Measurements from ENCODE around the gene TAF10.

TAF10 gene

DNA sequence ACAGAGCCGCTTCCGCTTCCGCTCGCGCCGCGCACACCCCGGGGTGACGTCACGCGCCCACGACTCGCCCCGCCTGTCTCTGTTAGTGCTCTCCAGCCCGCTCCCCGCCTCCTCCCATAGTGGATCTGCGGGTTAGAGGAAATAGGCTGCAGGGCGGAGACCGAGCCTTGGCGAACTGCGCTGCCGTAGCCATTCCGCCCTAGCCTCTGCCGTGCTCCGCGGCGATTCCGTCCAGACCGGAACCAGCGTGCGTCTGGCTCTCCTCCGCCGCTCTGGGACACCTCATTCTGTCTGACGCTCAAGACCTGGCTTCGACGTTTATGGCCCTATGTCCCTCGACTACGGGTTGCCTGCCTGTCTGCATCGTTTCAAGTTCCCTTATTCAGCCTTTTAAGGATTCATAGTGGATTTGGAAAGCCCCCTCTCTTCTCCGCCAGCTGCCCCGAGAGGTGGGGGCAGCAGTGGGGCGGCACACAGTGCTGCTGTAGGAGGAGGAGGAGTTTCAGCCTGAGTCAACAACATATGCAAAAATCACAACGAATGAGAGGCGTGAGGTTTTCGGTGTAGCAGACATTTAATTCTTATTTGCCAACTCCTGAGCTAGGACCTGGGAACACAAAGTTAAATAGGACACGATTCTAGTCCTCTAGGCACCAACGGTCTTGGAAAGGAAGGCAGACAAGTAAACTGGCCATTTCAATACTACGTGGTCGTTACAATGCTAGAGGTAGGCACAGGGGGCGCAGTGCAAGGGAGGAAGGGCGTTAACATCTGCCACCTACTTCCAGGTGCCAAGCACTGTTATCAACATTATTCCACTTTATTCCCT is at the start of gene TAF10:
Gene TAF10 (minus strand): TSS at position 4 of the 829 bp plus-strand sequence. CDS start 27 bp downstream, outside the sequence.
- peak; percentile 88 to 90 for DNase-seq (ENCODE audit: low read depth in 2 of 2)

DNA sequence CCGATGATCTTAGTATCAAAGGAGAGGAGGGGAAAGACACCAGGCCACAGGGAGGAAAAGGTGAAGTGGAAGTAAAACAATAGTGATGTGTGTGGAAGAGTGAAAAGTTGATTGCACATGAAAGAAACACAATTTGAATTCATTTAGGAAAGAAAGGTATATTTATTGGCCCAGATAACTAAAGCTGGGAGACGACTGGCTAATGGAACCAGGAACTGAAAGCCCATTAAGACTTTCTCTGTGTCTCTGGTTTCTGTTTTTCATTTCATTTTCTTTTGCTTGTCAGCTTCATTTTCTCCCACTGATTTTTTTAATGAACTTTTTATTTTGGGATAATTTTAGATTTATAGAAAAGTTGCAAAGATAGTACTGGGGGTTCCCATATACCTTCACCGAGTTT is 48.7 kb upstream of the TAF10 start:
- DNase-seq (ENCODE audit: low read depth in 2 of 2), result no peak

DNA sequence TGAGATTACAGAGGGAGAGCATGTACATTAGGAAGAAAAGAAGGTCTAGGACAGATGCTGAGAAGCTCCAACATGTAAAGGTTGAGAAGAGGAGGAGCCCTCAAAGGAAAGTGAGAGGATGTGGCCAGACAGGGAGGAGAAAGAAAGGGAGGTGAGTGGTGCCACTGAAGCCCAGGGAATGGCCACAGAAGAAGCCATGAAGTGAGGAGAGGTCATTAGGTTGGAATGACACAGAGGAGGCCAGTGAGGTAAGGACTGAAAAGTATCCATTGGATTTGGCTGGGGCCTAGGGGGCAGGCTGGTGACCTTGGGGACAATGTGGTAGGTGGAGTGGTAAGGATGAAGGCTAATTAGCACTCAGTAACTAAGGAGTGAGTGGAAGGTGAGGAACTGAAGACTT is 46.6 kb upstream of the TAF10 start:
- DNase-seq (ENCODE audit: low read depth in 2 of 2), result no peak

DNA sequence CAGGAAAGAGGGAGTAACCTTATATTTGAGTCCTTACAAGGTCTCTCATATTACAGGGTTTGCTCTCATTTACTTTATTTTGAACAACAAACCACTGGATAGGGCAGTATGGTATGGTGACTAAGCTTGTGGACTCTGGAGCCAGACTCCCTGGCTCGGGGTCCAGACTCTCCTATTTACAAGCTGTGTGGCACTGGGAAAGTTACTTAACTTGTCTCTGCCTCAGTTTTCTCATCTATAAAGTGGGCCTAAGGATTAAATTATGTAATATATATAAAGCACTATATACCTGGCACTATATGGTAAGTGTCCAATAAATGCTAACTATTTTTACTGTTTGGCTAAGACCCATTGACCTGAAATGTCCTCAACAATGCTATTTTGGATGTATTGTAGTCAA is 45.3 kb upstream of the TAF10 start:
- no peak for DNase-seq (ENCODE audit: low read depth in 2 of 2)

DNA sequence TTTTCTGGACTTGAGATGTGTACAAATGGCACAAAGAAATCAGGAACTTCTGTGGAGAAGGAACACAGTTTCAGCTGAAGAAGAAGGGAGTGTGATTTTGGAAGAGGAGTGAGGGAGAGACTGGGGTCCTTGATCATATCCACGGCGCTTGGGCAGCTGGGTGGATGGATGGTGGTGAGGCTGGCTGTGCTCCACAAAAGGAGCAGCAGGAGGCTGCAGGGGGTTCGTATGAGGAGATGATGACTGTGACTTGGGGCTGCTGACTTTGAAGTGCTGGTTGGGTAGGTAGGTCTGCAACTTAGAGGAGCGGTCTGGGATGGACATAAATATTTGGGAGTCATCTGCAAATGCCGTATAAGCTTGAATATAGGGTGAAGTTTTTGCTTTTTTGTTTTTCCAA is 44.9 kb upstream of the TAF10 start:
- DNase-seq (ENCODE audit: low read depth in 2 of 2), result no peak

DNA sequence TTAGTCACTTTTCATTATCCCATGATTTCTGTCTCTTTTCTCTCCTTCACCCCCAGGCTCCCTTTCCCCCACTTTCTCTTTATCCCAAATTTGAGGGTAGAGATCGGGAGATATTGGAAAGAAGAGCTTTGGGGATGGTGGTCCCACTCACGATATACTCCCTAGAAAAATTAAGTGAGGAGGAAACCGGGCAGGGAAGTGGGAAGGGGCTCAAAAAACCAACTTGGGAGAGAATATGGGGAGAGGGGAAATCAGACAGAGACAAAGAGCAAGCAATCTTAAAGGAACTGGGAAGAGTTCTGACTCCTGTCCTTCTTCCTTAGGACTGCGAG is 44.5 kb upstream of the TAF10 start:
- no peak for DNase-seq (ENCODE audit: low read depth in 2 of 2)

DNA sequence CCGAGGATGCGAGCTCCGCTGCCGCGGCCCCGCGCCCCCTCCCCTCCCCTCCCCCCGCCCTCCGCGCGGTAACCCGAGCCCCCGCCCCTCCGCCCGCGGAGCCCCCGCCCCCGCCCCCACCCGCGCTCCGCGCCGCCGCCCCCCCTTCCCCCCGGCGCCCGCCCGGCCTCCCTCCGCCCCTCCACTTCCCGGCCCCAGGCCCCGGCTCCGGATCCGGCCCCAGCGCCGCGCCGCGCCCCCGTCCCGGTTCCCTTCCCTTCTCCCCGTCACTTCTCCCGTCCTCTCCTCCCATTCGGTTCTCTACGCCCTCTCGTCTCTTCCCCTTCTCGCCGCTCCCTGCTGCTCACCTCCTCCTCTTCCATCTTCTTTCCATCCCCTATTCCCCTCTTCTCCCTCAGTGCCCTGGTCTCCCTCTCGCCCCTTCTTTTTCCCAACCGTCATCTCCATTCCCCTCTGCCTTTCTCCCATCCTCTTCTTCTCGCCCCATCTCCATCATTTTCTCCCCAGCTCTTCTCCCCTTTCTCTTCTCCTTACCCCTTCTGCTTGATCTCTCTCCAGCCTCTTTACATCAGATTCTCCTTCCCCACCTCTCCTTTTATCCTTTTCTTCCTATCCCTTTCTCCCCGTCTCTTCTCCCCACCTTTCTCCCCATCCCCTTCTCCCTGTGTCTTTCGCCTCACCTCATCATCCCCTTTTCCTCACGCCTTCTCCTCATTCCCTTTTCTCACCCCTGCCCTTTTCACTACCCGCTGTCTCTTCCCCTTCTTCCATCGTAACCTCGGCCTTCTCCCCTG is 44.0 kb upstream of the TAF10 start, which contains the start of gene DCHS1:
Gene DCHS1 (minus strand): TSS at position 20 of the 794 bp plus-strand sequence. CDS start 14,196 bp downstream, outside the sequence.
- no peak for DNase-seq (ENCODE audit: low read depth in 2 of 2)

DNA sequence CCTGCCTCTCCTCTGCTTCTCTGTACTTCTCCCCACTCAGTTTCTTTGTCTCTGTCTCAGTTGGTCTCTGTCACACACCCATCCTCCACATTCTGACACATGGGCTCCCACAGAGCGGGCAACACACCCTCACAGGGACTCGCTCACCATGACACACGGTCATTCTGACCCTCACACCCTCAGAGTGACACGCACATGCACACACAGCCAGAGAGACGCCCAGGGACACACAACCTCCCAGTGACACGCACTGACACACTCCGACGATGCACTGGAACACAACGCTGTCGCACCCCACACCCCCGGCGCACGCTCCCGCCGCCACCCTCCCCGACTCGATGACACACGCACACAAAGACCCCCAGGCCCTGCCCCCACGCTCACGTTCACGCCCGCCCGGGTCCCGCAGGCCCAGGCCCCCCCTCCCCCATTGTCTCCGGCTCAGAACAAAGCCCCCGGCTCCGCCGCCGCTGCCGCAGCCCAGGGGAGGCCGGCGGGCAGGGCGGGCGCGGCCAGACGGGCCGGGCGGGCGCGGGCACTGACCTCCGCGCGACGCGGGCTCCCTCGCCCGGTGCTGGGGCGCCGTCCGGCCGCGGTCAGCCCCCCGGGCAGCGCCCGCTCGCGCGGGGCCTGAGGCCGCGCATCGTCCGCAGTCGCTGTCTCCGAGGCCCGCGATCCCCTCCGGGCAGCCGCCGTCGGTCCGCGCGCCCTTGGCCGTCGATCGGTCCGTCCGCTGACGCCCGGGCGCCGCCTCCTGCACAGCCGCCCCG is 43.2 kb upstream of the TAF10 start:
- peak in 1 of 2 donors; percentile 13 for DNase-seq (ENCODE audit: low read depth in 2 of 2)

DNA sequence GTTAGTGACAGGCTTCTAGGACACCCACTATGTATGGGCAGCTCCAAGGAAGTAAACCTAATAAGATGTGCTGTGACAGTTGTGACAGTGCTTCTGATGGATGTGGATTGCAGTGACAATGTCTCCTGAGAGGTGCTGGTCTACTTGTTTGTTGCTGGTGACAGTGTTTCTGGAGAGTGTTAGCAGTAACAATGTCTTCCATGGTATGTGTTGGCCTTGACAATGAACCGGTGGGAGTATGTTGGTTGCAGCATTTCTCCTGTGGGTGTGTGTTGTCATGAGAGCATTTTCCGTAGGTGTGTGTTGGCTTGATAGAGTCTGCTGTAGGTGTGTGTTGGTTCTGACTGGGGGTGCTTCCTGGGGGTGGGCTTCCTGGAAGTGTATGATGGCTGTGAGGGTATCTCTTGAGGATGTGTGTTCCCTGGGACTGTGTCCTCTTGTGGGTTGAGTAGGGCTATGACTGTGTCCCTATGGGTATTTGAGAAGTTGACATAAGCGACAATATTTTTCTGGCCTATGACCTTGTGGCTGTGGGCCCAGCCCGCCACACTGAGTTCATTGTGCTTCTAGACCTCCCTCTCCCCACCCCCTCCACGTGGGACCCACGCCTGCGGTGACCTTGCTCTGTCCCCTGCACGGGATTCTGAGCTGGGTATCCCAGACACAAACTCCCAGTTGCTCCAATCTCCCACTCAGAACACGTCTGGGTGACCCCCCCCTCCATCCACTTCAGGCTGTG is 42.4 kb upstream of the TAF10 start:
- no peak for DNase-seq (ENCODE audit: low read depth in 2 of 2)

DNA sequence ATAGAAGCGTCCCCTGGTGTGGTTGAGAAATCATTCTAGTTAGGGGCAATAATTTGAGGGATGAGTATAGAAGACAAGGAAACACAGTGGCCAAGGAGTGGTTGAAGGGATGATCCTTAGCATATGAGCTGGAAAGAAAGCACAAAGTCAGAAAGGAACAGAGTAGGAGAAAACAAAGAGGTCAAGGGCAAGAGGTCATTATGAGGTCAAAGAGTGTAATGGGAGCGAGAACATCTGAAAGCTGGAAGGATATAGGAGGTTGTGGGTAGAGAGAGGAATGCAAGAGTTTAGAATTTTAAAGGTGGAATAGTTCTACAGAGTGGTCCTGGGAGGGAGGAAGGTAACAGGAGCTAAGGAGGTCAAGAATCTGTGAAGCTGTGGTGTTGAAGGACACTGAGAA is 41.6 kb upstream of the TAF10 start:
- no peak for DNase-seq (ENCODE audit: low read depth in 2 of 2)

DNA sequence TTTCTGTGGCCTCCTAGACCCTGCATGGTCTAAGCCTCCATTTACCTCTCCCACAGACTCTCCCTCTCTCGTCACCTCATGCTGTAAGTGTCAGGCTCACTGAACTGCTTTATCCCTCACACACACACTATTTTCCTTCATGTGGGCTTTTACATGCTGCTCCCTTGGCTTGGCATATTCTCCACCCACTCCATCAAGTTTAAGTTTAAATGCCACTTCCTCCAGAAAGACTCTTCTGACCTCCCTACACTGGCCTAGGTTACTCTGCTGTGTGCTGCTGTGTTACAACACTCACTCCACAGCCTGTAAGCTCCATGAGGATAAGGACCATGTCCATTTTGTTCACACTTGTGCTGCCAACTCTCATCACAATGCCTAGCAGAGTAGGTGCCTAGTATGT is 41.1 kb upstream of the TAF10 start:
- DNase-seq (ENCODE audit: low read depth in 2 of 2), result no peak

DNA sequence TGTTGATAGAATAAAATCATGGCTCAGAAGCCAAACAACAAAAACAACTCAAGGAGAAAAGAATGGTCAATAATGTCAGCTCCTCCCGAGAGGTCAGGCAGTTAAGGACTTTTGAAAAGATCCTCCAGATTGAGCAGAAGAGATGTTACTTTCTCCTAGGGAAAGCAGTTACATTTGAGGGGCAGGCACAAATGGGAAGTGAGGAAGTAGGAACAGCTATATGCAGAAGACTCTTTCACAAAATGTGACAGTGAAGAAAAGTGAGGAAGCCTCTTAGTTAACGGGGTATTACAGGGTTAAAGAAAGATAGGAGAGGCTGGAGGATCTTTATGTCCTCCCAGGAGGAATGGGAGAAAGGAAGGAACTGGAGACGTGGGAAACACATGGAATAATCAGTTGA is 40.2 kb upstream of the TAF10 start:
- no peak for DNase-seq (ENCODE audit: low read depth in 2 of 2)

DNA sequence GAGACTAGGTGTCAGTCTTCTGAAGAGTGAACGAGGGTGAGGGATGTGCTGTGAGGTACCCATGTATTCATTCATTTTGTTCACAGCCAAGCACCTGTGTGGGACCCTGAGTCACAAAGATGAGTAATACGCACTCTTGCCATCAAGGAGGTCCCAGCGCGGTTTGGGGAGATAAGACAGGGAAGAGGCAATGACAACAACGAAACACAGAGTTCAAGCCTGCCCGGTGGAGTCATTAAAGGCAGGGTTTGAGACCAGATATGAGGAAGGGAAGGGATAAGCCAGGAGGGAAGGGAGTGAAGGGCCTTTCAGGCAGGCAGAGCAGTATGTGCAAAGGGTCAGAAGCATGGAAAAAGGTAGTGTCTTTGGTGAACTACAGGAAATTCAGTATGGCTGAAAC is 39.0 kb upstream of the TAF10 start:
- peak in 1 of 2 donors; percentile 44 for DNase-seq (ENCODE audit: low read depth in 2 of 2)

DNA sequence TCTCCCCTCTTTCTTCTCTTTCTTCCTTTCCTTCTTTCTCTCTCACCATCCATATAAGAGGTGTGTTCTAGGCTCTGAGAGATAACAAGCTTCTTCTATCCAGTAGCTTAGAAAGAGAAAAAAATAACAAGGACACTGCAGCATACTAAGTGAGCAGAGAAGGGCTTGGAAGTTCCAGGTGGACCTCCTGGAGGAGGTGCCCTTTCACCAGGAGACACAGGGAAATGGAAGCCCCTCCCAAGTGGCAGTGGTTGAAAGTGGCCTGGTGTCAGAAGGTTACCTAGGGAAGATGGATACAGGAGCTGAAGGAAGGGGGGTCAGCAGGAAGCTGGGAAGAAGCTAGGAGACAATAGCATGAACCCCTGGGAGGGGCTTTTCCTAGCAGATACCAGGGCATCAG is 38.1 kb upstream of the TAF10 start:
- DNase-seq (ENCODE audit: low read depth in 2 of 2), result no peak

DNA sequence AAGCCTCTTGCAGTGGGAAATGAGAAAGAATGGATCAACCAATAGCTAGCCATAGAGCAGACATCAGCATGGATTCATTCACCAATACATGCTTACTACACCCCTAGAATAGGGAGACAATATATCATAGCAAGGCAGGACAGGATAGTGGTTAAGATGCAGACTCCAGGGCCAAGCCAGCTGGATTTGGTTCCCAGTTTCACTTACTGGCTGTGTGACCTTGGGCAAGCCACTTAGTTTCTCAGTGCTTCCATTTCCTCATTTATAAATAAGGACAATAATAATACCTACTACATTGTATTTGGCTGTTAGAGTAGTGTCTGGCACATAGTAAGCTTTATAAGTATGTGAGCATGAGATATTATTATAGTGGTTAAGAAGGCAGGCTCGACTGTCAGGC is 36.5 kb upstream of the TAF10 start:
- DNase-seq (ENCODE audit: low read depth in 2 of 2), result no peak

DNA sequence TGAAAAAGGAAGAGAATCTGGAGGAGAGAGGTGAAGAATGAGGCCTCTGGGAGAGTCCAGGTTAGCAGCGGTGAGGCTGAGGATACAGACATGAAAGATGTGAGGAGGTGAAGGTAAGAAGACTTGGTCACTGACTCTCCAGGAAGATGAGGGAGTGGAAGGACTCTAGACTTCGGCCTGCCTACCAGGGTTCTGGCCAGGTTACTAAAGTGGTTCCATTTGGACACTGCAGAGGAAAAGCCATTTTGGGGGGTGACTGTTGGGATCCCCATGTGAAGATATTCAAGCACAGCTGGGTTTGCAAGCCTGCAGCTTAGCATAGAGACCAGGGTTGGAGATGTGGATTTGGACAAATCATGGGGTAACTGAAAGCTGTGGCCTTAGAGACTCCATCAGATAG is 35.8 kb upstream of the TAF10 start:
- DNase-seq (ENCODE audit: low read depth in 2 of 2), result no peak

DNA sequence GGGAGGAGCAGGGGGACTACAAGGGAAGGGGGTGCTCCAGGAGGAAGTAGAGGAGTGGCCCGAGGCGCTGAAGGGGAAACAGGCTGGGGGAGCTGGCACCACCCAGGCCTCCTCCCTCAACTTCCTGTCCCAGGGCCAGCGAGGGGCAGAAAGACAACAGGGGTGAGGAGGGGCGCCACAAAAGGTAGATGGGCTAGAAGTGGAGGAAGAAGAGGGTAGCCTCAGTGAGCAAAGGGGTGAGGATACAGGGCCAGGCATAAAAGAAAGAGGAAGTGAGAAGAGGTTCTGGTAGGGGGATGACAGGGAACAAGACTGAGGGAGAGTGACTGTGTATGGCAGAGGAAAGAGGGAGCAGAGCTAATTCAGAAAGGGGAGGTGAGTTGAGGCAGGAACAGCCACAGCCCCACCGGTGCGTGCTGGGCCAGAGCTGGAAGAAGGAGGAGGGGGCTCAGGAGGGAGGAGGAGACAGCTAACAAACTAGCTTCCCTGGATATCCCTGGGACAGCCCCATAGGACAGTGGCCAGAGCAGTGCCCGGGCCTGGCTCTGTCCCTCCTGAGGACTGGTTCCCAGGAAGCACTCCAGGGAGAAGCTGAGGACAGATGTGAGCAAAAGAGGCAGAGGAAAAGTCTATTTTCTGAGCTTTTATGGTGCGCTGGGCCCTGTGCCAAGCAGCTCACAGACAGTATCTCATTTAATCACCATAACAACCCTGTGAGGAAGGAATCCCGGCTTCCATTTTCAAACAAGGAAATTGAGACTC is 35.1 kb upstream of the TAF10 start:
- DNase-seq (ENCODE audit: low read depth in 2 of 2), result no peak

DNA sequence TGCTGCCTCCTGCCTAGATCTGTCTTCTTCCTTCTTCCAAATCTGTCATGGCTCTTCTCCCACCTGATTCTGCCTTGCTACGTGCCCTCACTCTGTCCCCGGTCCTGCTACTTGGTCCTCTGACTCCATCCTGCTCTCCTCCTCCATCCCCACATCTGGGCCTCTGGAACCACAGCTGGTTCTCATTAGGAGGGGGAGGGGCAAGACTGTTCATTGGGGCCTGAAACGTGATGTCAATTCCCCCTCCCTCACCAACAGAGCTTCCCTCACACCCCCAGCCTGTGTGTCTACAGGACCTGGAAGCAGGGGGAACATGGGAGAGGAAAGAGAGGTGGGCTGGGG is 34.5 kb upstream of the TAF10 start:
- DNase-seq (ENCODE audit: low read depth in 2 of 2), result no peak

DNA sequence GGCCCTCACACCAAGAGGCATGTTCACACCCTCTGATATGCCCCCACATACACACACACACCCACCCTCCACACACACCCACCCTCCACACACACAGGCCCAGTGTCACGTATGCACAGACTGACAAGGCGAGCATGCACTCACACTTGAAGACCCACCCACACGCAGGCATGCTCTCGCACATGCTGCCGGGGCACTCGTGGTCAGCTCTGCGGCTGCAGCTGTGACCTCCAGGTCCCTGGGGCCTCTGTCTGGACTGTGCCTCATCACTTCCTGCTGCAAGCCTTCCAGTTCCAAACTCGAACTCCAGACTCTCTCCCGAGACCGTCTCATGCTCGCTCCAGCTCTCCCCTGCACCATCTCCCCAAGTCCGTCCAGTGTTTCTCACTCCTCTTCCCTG is 34.1 kb upstream of the TAF10 start:
- DNase-seq (ENCODE audit: low read depth in 2 of 2), result no peak

DNA sequence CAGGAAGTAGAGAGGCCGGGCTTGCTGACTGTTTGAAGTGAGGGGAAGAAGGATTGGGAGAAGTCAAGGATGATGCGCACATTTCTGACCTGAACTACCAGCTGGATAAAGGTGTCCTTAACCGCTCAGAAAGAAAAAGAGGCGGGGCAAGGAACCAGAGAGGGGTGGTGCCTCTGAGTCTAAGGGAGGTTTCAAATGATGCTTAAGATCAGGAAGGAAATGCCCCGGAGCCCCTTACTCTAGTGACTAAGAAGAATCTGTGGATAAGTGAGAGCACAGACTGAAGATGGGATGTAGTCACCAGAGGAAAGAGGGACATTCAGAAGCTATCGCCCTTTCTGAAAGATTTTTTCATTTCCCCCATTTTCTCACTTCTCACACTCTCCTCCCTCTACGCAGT is 30.9 kb upstream of the TAF10 start:
- no peak for DNase-seq (ENCODE audit: low read depth in 2 of 2)

Data from activated CD8-positive, alpha-beta memory T cell treated with anti-CD3 and anti-CD28 coated beads for 4 hours (primary cell).